Activated naive CD8-positive, alpha-beta T cell treated with anti-CD3 and anti-CD28 coated beads, Interleukin-2, amount 50 U/mL, for 24 hours (primary cell): ENCODE data around the gene HOXC9.
A peak's percentile ranks its signal among the peaks of the same experiment; 100 is the strongest.

ENCODE experiments used
- ATAC-seq: fragments of 150-1000 bp; cut with Tn5 transposase; one replicate; pipeline ENCODE4 v1.10.0; 2021
- DNase-seq: peaks from one replicate; pipeline ENCODE4 v3.0.0; 2021
- H3K27ac Mint-ChIP-seq: one replicate; pipeline ENCODE4 v1.8.0; 2021; ENCODE audit warnings: mild to moderate bottlenecking, mixed read lengths
- H3K27me3 Mint-ChIP-seq: one replicate; pipeline ENCODE4 v1.8.0; 2021; ENCODE audit warnings: mixed read lengths
- H3K36me3 Mint-ChIP-seq: one replicate; pipeline ENCODE4 v1.8.0; 2021; ENCODE audit warnings: low read depth, mixed read lengths
- H3K4me1 Mint-ChIP-seq: one replicate; pipeline ENCODE4 v1.8.0; 2021; ENCODE audit warnings: mixed read lengths
- H3K4me3 Mint-ChIP-seq: one replicate; pipeline ENCODE4 v1.8.0; 2021; ENCODE audit warnings: mild to moderate bottlenecking, moderate library complexity, mixed read lengths
- H3K9me3 Mint-ChIP-seq: one replicate; pipeline ENCODE4 v1.8.0; 2021; ENCODE audit warnings: mixed read lengths

HOXC9 gene

DNA sequence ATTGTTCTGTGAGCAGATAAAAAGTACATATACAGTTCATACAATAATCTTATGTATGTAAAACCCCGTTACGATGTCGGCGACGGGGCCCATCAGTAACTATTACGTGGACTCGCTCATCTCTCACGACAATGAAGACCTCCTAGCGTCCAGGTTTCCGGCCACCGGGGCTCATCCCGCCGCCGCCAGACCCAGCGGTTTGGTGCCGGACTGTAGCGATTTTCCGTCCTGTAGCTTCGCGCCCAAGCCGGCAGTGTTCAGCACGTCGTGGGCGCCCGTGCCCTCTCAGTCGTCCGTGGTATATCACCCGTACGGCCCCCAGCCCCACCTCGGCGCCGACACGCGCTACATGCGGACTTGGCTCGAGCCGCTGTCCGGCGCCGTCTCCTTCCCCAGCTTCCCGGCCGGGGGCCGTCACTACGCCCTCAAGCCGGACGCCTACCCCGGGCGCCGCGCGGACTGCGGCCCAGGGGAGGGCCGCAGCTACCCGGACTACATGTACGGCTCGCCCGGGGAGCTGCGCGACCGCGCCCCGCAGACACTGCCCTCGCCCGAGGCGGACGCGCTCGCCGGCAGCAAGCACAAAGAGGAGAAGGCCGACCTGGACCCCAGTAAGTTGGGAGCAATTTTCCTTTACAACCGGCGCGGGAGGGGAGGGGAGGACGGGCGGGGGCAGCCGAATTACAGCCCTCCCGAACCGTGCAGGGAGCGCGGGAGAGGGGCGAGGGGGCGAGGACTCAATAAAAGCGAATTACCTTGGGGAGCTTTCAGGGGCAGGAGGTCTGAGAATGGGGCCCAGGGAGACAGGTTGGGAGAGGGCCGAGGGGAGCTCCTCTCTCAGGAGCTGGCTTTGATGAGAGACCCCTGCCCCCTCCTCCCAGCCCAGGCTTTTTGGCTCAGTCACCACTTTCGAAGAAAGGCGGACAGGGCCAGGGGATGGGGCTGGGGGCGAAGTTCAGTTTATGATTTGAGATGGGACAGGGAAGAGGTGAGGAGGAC is at the start of gene HOXC9:
Gene HOXC9, plus strand, starts transcription at position 46 of the 999 bp plus-strand sequence. Its CDS starts 28 bp downstream, at position 74.
- Mint-ChIP-seq H3K36me3 (peaks cover 2% of the 10 kb centered on the region), H3K27ac (no peak within 1 kb of the TSS), H3K4me1 (peaks cover 23% of the 10 kb centered on the region), H3K9me3 (no peaks in the 10 kb centered on the region), H3K4me3 (peak within 1 kb of the TSS; percentile 46), H3K27me3 (peaks cover 93% of the 10 kb centered on the region)
- DNase-seq (no peak), ATAC-seq (no peak)

DNA sequence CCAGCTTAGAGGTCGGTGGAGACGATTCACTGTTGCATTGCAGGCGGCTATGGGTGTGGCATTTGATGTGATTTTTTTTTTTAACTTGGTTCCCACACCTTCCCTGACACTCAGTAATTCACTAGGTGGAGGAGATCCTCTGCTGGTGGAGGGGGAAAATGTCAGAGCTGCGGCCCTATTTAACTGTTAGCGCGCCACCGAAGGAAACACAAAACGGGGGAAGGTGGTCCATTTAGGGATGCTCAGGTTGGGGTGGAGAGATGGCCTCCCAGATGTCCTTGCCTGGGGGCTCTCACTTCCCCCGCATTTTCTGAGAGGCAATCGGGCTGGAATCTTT is 49.6 kb upstream of the HOXC9 start:
- Mint-ChIP-seq H3K27me3 (peaks cover 88% of the 10 kb centered on the region), H3K4me1 (no peaks in the 10 kb centered on the region), H3K27ac (no peak overlapping the region), H3K9me3 (no peaks in the 10 kb centered on the region), H3K36me3 (no peaks in the 10 kb centered on the region), H3K4me3 (no peak overlapping the region)
- no peak for ATAC-seq
- no peak for DNase-seq

DNA sequence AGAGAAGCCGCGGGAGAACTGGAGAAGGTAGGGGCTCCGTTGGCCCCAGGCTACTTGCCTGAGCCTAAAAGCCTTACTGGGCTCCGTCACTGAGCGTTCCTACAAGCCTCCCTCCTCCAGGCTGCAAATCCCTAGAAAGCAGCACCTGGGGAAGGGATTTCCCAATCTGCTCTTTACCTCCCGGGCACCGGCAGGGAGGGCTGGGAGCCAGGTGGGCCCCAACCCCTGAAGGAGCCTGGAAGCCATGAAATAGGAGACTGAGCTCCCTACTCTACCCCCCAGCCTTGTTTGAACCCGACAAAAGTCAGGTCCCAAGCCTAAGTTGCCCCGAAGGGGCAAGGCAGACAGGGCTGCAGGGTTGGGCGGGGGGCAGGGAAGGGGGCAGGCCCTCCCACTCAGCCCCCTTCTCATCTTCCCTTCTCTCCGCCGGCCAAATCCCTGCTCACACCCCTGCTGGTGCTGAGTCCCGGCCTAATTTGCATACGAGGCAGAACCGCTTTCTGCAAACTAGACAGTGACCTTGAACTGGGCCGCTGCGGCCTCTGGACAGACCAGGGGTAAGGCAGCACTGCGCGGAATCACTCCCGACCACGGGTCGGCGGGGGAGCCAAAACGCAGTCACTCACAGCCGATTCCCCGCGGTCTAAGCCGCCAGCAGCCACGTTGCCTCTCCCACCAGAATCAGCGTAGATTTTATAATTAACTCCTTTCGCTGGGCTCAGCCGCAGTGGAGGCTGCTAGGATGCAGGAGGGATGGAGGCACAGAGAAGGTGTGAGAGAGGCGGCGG is 49.0 kb upstream of the HOXC9 start:
- ATAC-seq (no peak), DNase-seq (no peak)
- Mint-ChIP-seq H3K4me3 (no peak overlapping the region), H3K9me3 (no peaks in the 10 kb centered on the region), H3K4me1 (peaks cover 3% of the 10 kb centered on the region), H3K27me3 (peaks cover 88% of the 10 kb centered on the region), H3K36me3 (no peaks in the 10 kb centered on the region), H3K27ac (no peak overlapping the region)

DNA sequence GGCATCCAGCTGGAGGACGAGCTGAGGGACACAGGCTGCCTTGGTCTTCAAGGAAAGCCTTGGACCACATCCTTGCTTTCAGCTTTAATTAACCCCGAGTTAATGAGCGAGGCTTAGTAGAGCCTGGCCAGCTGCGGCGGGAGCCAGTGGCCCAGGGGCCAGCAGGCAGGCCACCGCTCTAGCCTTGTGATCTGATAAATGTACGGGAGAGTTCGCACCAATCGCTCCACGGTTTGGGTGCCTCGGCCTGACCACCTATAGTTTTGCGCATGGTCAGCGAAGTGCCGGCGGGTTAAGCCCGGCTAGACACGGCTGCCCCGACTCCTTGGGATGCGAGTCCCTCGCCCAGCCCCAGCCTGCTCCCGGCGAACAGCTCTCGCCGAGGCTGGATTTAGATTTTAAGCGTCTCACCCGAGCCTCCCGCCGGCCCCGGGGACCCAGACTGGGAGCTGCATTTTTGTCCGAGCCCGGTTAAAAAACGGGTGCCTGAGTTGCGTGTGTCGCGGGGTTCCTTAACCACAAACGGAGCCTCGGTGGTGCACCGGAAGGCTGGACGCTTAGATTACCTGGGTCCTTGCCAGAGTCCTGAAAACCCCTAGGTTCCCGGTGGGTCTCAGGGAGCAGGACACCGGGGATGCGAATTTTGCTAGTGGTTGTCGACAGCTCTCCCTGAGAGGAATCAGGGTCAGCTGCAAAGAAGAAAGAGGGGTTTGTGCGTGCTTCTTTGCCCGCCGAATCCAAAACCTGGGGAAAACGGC is 48.2 kb upstream of the HOXC9 start:
- H3K27me3 Mint-ChIP-seq: peaks cover 88% of the 10 kb centered on the region
- no peak for DNase-seq
- no peak overlapping the region for H3K4me3 Mint-ChIP-seq
- no peaks in the 10 kb centered on the region for H3K9me3 Mint-ChIP-seq
- H3K4me1 Mint-ChIP-seq: peaks cover 9% of the 10 kb centered on the region
- ATAC-seq: no peak
- no peaks in the 10 kb centered on the region for H3K36me3 Mint-ChIP-seq
- no peak overlapping the region for H3K27ac Mint-ChIP-seq

GRCh38 chr12:53952335-53952694 is 47.6 kb upstream of the HOXC9 start:
- no peak overlapping the region for H3K27ac Mint-ChIP-seq
- ATAC-seq: no peak
- H3K36me3 Mint-ChIP-seq: no peaks in the 10 kb centered on the region
- DNase-seq: no peak
- H3K4me1 Mint-ChIP-seq: peaks cover 9% of the 10 kb centered on the region
- H3K27me3 Mint-ChIP-seq: peaks cover 89% of the 10 kb centered on the region
- no peaks in the 10 kb centered on the region for H3K9me3 Mint-ChIP-seq
- no peak overlapping the region for H3K4me3 Mint-ChIP-seq

DNA sequence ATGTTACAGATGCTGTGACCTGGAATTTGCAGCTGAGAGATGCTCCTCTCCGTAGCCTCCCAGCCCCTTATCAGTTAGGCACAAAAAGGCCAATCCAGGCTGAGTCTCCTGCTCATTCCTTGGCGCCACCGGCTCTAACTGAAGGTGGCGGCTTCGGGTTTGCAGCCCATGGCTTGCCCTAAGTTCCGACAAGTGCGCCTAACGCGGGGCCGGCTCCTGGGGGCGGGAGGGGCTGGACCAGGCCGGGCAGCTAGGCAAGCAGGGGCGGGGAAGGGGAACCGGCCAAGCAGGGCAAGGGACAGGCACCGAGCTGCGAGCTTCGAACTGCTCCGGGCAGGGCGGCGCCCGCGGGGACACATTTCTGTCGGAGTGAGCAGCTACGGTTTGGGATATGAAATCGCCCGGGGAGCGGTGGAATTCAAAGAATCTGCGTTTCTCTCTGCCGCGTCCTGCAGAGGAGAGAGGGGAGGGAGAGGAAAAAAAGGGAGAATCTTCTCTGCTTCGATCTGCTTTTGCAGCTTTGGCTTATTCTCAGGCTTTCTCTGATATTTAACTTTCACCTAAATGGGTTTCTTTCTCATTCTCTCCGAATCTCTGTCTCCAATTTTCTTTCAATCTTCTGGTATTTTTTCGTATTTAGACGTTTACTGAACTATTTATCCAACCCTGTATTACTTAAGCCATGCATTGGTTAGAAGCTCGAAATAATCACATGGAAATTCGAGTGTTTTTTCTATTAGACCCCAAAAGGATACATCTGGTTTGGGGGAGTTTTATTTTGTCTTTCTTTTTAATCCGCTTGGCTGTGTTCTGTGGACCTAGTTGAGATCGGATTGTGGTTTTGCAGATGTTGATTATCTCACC is 46.9 kb upstream of the HOXC9 start:
- H3K27me3 Mint-ChIP-seq: peaks cover 88% of the 10 kb centered on the region
- peak overlapping the region; percentile 40 for H3K27ac Mint-ChIP-seq
- peaks cover 9% of the 10 kb centered on the region for H3K4me1 Mint-ChIP-seq
- H3K4me3 Mint-ChIP-seq: no peak overlapping the region
- H3K9me3 Mint-ChIP-seq: no peaks in the 10 kb centered on the region
- DNase-seq (no peak), ATAC-seq (no peak)
- H3K36me3 Mint-ChIP-seq: no peaks in the 10 kb centered on the region

GRCh38 chr12:53953831-53954693 is 45.9 kb upstream of the HOXC9 start:
- DNase-seq (no peak), ATAC-seq (no peak)
- Mint-ChIP-seq H3K9me3 (no peaks in the 10 kb centered on the region), H3K4me1 (peaks cover 9% of the 10 kb centered on the region), H3K27ac (no peak overlapping the region), H3K27me3 (peaks cover 86% of the 10 kb centered on the region), H3K4me3 (no peak overlapping the region), H3K36me3 (no peaks in the 10 kb centered on the region)

DNA sequence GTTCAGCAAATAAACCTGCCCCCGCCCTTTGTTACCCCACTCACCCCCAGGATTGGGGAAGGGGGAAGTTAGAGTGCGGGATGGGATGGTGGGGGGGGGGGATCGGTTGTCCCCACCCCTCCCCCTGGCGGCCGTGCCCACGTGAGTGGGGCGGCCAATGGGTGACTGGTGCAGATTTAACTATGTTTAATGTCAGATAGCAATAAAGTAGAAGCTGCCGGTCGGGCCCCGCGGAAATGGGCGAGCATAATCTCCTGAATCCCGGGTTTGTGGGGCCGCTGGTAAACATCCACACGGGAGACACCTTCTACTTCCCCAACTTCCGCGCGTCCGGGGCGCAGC is 45.3 kb upstream of the HOXC9 start, which contains the start of gene HOXC12:
Gene HOXC12, plus strand, starts transcription at position 210 of the 342 bp plus-strand sequence. Its CDS starts 27 bp downstream, at position 237.
- Mint-ChIP-seq H3K4me3 (no peak within 1 kb of the TSS), H3K4me1 (peaks cover 9% of the 10 kb centered on the region), H3K27ac (no peak within 1 kb of the TSS), H3K36me3 (no peaks in the 10 kb centered on the region), H3K27me3 (peaks cover 86% of the 10 kb centered on the region), H3K9me3 (no peaks in the 10 kb centered on the region)
- ATAC-seq: no peak
- no peak for DNase-seq

- DNase-seq (no peak), ATAC-seq (no peak)
- no peaks in the 10 kb centered on the region for H3K36me3 Mint-ChIP-seq
- peaks cover 9% of the 10 kb centered on the region for H3K4me1 Mint-ChIP-seq
- no peak overlapping the region for H3K27ac Mint-ChIP-seq
- no peak overlapping the region for H3K4me3 Mint-ChIP-seq
- no peaks in the 10 kb centered on the region for H3K9me3 Mint-ChIP-seq
- H3K27me3 Mint-ChIP-seq: peaks cover 88% of the 10 kb centered on the region
Observed at GRCh38 chr12:53955036-53955775, 44.8 kb upstream of the HOXC9 start.

DNA sequence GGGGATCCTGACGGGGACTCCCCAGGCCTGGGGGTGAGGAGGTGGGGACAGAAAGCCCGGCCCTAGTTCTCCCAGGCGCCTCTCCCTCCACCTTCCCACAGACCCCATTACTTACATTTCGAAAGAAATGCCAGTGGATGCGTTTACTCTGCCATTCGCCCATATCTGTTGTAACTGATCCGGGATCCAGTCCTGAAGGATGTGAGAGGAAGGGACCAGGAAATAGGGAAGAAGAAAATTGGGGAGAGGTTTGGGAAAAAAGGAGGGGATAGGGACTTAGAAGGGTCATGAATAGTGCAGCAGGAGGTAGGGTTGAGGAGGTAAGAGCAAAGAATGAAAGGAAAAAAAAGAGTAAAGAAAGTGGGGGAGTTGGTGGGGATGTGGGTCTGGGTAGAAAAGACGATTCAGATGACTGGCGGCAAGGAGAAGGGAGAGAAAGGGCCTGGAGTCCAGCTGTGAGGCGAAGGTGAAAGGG is 44.1 kb upstream of the HOXC9 start:
- DNase-seq: no peak
- Mint-ChIP-seq H3K27me3 (peaks cover 86% of the 10 kb centered on the region), H3K9me3 (no peaks in the 10 kb centered on the region), H3K4me1 (peaks cover 9% of the 10 kb centered on the region), H3K4me3 (no peak overlapping the region), H3K27ac (peak overlapping the region; percentile 16), H3K36me3 (no peaks in the 10 kb centered on the region)
- no peak for ATAC-seq

DNA sequence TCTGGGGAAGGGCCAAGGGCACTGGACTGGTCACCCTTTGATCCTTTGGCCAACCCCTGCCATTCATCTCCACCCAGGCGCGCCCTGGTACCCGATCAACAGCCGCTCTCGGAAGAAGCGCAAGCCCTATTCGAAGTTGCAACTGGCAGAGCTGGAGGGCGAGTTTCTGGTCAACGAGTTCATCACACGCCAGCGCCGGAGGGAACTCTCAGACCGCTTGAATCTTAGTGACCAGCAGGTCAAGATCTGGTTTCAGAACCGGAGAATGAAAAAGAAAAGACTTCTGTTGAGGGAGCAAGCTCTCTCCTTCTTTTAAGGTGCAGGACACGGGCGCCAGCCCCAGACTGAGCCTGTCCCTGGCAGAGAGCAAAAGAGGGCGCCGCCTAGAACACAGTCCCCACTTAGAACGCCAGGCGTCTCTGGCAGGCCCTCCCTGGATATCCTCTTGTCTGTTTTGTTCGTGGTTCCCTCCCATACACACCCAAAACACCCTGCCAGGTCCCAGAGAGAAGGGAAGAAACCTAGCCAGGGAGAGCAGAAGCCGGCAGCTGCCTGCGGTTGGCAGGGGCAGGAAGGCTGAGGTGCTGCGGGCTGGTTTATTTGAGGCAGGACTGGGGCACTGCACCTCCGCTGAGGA is 43.6 kb upstream of the HOXC9 start:
- DNase-seq (no peak), ATAC-seq (no peak)
- Mint-ChIP-seq H3K4me1 (peaks cover 9% of the 10 kb centered on the region), H3K4me3 (no peak overlapping the region), H3K9me3 (no peaks in the 10 kb centered on the region), H3K36me3 (no peaks in the 10 kb centered on the region), H3K27ac (peak overlapping the region; percentile 16), H3K27me3 (peaks cover 82% of the 10 kb centered on the region)

DNA sequence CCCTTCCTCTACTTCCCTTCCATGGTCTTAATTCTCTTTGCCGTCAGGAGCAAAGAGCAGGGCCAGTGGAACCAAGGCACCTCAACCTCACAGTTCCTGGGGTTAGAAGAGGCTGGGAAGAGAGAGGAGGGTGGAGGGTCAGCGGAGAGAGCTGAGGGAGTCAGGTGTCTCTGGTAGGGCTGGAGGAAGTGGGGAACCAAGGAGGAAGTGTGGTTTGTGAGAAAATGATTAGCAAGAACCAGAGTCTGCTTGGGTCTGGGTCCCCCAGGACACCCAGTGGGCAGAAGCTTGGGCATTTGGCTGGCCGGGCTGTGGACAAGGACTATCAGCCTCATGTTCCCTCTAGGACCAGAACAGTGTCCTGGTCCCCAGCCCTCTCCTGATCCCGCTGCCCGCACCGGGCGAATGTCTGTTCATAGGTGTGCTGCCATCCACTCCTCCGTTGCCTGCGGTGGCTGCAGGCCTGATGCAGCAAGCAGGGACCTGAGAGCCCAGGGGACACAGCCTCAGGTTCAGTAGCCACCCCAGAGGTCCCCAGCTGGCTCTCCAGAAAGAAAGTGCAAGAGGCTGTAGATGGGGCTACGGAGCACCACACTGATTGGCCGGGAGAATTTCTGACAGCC is 42.9 kb upstream of the HOXC9 start:
- no peak for ATAC-seq
- Mint-ChIP-seq H3K4me3 (no peak overlapping the region), H3K36me3 (no peaks in the 10 kb centered on the region)

More for the DNA sequence above, 42.9 kb upstream of the HOXC9 start:
- H3K4me1 Mint-ChIP-seq: peaks cover 9% of the 10 kb centered on the region
- H3K27ac Mint-ChIP-seq: no peak overlapping the region
- H3K27me3 Mint-ChIP-seq: peaks cover 81% of the 10 kb centered on the region
- no peaks in the 10 kb centered on the region for H3K9me3 Mint-ChIP-seq
- DNase-seq: no peak
